ENCODE results near the gene TDRD7. TPM values are rescaled to one million over a fixed set of nuclear protein-coding genes. Genes with fewer than 3 reads are reported as not detected.

Gene TDRD7
- total and polyA plus RNA-seq, 2 of the 13 experiments (the other 11 are each of a cell fraction or from before 2014, with no cell fraction given): 9.8 to 15.5 TPM

- TF ChIP-seq ZNF605 (CRISPR knock-in tag; IDR thresholded peaks at IDR 0.05) (no peak), CBX2 (IDR thresholded peaks at IDR 0.05; ENCODE audit: low read depth, low read length) (no peak), CBX2 (CRISPR knock-in tag; IDR thresholded peaks at IDR 0.05; ENCODE audit: low read depth) (no peak)
Measured at GRCh38 chr9:97524424-97524823, 112.5 kb downstream of the TDRD7 start (continued).

- BruUV-seq (replicated peaks): no TSS peak
- 20% methylated on average over 2 of the region's 2 CpGs for WGBS (ENCODE audit: low lambda C conversion rate)
- TF ChIP-seq ZNF75D (CRISPR knock-in tag; IDR thresholded peaks at IDR 0.05; ENCODE audit: borderline replicate concordance): no peak
- no peak for TF ChIP-seq ZNF101 (CRISPR knock-in tag; IDR thresholded peaks at IDR 0.05; ENCODE audit: borderline replicate concordance, low read depth)
- no peak for TF ChIP-seq GRHL1 (CRISPR knock-in tag; conservative IDR thresholded peaks at IDR 0.05)
- TF ChIP-seq ZNF598 (CRISPR knock-in tag; IDR thresholded peaks at IDR 0.05; ENCODE audit: borderline replicate concordance): no peak
- TF ChIP-seq ZNF558 (CRISPR knock-in tag; IDR thresholded peaks at IDR 0.05; ENCODE audit: borderline replicate concordance): no peak
- no peak for TF ChIP-seq TOPORS (CRISPR knock-in tag; IDR thresholded peaks at IDR 0.05)
- TF ChIP-seq ZNF143 (CRISPR knock-in tag; IDR thresholded peaks at IDR 0.05): no peak
- TF ChIP-seq ZNF205 (CRISPR knock-in tag; IDR thresholded peaks at IDR 0.05): no peak
- no peak for TF ChIP-seq PLRG1 (conservative IDR thresholded peaks at IDR 0.05)
- in situ Hi-C loops (cut with HindIII; ENCODE audit: extremely low pct_ligation_motif_present, low pct_unique_long_range_greater_than_20kb) (no loop called here), intact Hi-C loops (cut with micrococcal nuclease; ENCODE audit: unreplicated experiment) (no loop called here)
- DNase-seq (ENCODE audit: low spot score) (no peak), ATAC-seq (no peak), FAIRE-seq (no peak)
- no peak overlapping the region for H3K4me3 ChIP-seq (replicated peaks in 1 of 3; ENCODE audit: insufficient read depth in 1 of 3, low read depth in 2 of 3, low read length in 3 of 3)
- CTCF ChIA-PET (ENCODE audit: low intra/inter-chr PET ratio, low total read pairs): no interaction called here
- H3K4me2 ChIP-seq (ENCODE audit: low read depth, low read length): no peak overlapping the region
- H3K9ac ChIP-seq (ENCODE audit: insufficient read depth, low read depth, low read length): no peak overlapping the region
- H3K36me3 ChIP-seq (replicated peaks in 1 of 2; ENCODE audit: control insufficient read depth in 1 of 2, insufficient read depth in 2 of 2, low read length in 2 of 2): no peaks in the 10 kb centered on the region
- POLR2A ChIA-PET: no interaction called here
- no peaks in the 10 kb centered on the region for H3K9me3 ChIP-seq (ENCODE audit: low read length)
- H4K20me1 ChIP-seq (ENCODE audit: insufficient read depth, low read length): no peaks in the 10 kb centered on the region
- H3K27me3 ChIP-seq (ENCODE audit: control insufficient read depth in 1 of 2, insufficient read depth in 2 of 2, low read length in 2 of 2): peaks cover 1 to 53% of the 10 kb centered on the region in 2 experiments; a peak in 3 of 5 replicates
- no peak overlapping the region for H3K27ac ChIP-seq (ENCODE audit: extremely low read length, insufficient read depth, low read length)
- H2AFZ ChIP-seq (ENCODE audit: low read length): no peak overlapping the region
- no peaks in the 10 kb centered on the region for H3K4me1 ChIP-seq (ENCODE audit: insufficient read depth, low read length)
- H3K79me2 ChIP-seq (ENCODE audit: insufficient read depth, low read length): no peaks in the 10 kb centered on the region
Measured at GRCh38 chr9:97525451-97525850, 113.6 kb downstream of the TDRD7 start.

Measured in HepG2 (cell line).